HG02870 (cell line): ENCODE measurements around the gene SYT1.
A peak's percentile ranks its signal among the peaks of the same experiment; 100 is the strongest.
"Not testable (repeated sequence)": the region's sequence is repeated elsewhere in the genome, so short reads cannot be mapped to it uniquely, and the experiment has no call there.

Experiments
- ATAC-seq: cut with Tn5 transposase; IDR thresholded peaks from one replicate; pipeline ENCODE4 v1.9.1; 2021; ENCODE audit warnings: mild to moderate bottlenecking, moderate library complexity; ENCODE audit not compliant: unreplicated experiment

SYT1 gene

GRCh38 chr12:78864403-78864869 is at the start of gene SYT1:
TSS of gene SYT1 (plus strand) at chr12:78864774.
- no peak for ATAC-seq

- no peak for ATAC-seq
Observed at GRCh38 chr12:78818487-78818886, 46.1 kb upstream of the SYT1 start.

- ATAC-seq = no peak
Observed at GRCh38 chr12:78820946-78821345, 43.6 kb upstream of the SYT1 start.

- ATAC-seq = no peak
Observed at GRCh38 chr12:78824918-78825317, 39.7 kb upstream of the SYT1 start.

GRCh38 chr12:78829690-78830089 is 34.9 kb upstream of the SYT1 start:
- no peak for ATAC-seq

GRCh38 chr12:78835493-78835892 is 29.1 kb upstream of the SYT1 start:
- no peak for ATAC-seq

GRCh38 chr12:78840518-78841019 is 24.0 kb upstream of the SYT1 start:
- not testable (repeated sequence) for ATAC-seq

GRCh38 chr12:78853231-78853630 is 11.3 kb upstream of the SYT1 start:
- no peak for ATAC-seq

GRCh38 chr12:78863482-78864402 is 832 bp upstream of the SYT1 start:
- peak; percentile 42 for ATAC-seq

- ATAC-seq = no peak
Observed at GRCh38 chr12:78864870-78865463, 393 bp downstream of the SYT1 start.

- no peak for ATAC-seq
Observed at GRCh38 chr12:78865516-78865915, 942 bp downstream of the SYT1 start.

GRCh38 chr12:78866518-78866917 is 1.9 kb downstream of the SYT1 start:
- ATAC-seq = no peak

GRCh38 chr12:78870539-78870938 is 6.0 kb downstream of the SYT1 start:
- ATAC-seq = no peak

GRCh38 chr12:78871566-78871965 is 7.0 kb downstream of the SYT1 start:
- no peak for ATAC-seq

GRCh38 chr12:78878459-78878858 is 13.9 kb downstream of the SYT1 start:
- no peak for ATAC-seq

GRCh38 chr12:78878866-78879265 is 14.3 kb downstream of the SYT1 start:
- ATAC-seq = no peak

- no peak for ATAC-seq
Observed at GRCh38 chr12:78880078-78880477, 15.5 kb downstream of the SYT1 start.

- no peak for ATAC-seq
Observed at GRCh38 chr12:78881685-78882084, 17.1 kb downstream of the SYT1 start.

- no peak for ATAC-seq
Observed at GRCh38 chr12:78885466-78885865, 20.9 kb downstream of the SYT1 start.

GRCh38 chr12:78886719-78887407 is 22.3 kb downstream of the SYT1 start:
- no peak for ATAC-seq

- no peak for ATAC-seq
Observed at GRCh38 chr12:78887444-78887843, 22.9 kb downstream of the SYT1 start.
